Measurements from ENCODE around the gene SLC26A5.
"Not testable (repeated sequence)": the region's sequence is repeated elsewhere in the genome, so short reads cannot be mapped to it uniquely, and the experiment has no call there.

Gene SLC26A5, protein sequence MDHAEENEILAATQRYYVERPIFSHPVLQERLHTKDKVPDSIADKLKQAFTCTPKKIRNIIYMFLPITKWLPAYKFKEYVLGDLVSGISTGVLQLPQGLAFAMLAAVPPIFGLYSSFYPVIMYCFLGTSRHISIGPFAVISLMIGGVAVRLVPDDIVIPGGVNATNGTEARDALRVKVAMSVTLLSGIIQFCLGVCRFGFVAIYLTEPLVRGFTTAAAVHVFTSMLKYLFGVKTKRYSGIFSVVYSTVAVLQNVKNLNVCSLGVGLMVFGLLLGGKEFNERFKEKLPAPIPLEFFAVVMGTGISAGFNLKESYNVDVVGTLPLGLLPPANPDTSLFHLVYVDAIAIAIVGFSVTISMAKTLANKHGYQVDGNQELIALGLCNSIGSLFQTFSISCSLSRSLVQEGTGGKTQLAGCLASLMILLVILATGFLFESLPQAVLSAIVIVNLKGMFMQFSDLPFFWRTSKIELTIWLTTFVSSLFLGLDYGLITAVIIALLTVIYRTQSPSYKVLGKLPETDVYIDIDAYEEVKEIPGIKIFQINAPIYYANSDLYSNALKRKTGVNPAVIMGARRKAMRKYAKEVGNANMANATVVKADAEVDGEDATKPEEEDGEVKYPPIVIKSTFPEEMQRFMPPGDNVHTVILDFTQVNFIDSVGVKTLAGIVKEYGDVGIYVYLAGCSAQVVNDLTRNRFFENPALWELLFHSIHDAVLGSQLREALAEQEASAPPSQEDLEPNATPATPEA

DNA sequence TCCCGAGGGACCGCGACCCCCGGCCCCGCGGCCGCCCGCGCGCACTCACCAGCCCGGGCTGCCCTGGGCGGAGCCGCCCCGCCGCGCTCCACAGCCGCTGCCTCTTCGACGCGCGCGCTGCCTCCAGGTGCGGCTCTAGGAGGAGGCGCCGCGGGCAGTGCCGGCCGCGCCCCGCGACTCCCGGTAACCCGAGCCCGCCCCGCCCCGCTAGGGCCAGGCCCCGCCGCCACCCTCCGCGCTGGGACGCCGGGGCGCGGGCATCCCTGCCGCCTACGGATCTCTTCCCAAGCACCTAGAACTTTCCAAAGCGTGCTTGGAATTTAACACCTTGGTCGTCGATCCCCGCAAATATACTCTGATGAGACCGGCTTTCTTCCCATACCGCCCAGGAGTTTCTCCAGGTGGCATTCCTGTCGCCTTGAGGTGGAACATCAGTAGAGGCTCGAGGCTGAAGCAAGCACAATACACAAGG, at the start of gene SLC26A5:
Gene SLC26A5, minus strand, starts transcription at position 159 of the 472 bp plus-strand sequence. CDS start 24,693 bp downstream, outside the sequence.
- peaks cover 86% of the 10 kb centered on the region for H3K27me3 ChIP-seq
- no peak within 1 kb of the TSS for H3K27ac ChIP-seq
- peaks cover 4 to 10% of the 10 kb centered on the region in 2 experiments for H3K4me1 ChIP-seq (ENCODE audit: control insufficient read depth in 1 of 2, insufficient read depth in 1 of 2, low read depth in 1 of 2, low read length in 1 of 2)
- no peaks in the 10 kb centered on the region for H3K36me3 ChIP-seq
- H3K4me3 ChIP-seq (ENCODE audit: low read depth in 1 of 2, low read length in 1 of 2), result no peak within 1 kb of the TSS
- TF ChIP-seq, protein P1, sequence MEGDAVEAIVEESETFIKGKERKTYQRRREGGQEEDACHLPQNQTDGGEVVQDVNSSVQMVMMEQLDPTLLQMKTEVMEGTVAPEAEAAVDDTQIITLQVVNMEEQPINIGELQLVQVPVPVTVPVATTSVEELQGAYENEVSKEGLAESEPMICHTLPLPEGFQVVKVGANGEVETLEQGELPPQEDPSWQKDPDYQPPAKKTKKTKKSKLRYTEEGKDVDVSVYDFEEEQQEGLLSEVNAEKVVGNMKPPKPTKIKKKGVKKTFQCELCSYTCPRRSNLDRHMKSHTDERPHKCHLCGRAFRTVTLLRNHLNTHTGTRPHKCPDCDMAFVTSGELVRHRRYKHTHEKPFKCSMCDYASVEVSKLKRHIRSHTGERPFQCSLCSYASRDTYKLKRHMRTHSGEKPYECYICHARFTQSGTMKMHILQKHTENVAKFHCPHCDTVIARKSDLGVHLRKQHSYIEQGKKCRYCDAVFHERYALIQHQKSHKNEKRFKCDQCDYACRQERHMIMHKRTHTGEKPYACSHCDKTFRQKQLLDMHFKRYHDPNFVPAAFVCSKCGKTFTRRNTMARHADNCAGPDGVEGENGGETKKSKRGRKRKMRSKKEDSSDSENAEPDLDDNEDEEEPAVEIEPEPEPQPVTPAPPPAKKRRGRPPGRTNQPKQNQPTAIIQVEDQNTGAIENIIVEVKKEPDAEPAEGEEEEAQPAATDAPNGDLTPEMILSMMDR (IDR thresholded peaks at IDR 0.05), result no peak
- H3K9me3 ChIP-seq, result no peaks in the 10 kb centered on the region

DNA sequence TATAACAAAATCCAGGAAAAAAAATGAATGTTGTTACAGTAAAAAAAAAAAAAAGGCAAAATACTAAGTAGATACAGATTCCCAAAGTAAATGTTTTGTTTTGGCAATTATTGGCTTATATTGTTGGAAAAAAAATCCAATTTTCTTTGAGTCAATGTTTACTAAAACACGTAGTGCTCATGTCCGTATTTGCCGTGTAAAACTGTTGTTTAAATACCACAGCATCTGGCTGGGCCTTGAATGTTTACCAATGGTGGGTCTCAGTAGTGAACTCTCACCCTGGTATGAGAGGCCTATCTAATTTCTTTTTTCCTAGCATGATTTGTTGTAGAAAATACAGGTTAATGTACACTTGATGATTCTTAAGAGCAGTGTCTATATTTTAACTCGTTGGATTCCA, 41.4 kb upstream of the SLC26A5 start:
- peaks cover 16% of the 10 kb centered on the region for H3K27me3 ChIP-seq
- TF ChIP-seq, protein P1 (IDR thresholded peaks at IDR 0.05), result no peak
- no peaks in the 10 kb centered on the region for H3K4me1 ChIP-seq (ENCODE audit: control insufficient read depth in 1 of 2, insufficient read depth in 1 of 2, low read depth in 1 of 2, low read length in 1 of 2)
- H3K27ac ChIP-seq, result no peak overlapping the region
- no peak overlapping the region for H3K4me3 ChIP-seq (ENCODE audit: low read depth in 1 of 2, low read length in 1 of 2)
- H3K36me3 ChIP-seq, result no peaks in the 10 kb centered on the region
- no peaks in the 10 kb centered on the region for H3K9me3 ChIP-seq

DNA sequence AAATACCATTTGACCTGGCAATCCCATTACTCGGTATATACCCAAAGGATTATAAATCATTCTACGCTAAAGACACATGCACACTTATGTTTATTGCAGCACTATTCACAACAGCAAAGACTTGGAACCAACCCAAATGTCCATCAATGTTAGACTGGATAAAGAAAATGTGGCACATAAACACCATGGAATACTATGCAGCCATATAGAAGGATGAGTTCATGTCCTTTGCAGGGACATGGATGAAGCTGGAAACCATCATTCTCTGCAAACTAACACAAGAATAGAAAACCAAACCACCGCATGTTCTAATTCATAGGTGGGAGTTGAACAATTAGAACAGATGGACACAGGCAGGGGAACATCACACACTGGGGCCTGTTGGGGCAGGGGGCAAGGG, 40.9 kb upstream of the SLC26A5 start:
- peaks cover 16% of the 10 kb centered on the region for H3K27me3 ChIP-seq
- H3K4me3 ChIP-seq (ENCODE audit: low read depth in 1 of 2, low read length in 1 of 2); H3K36me3 ChIP-seq; H3K4me1 ChIP-seq (ENCODE audit: control insufficient read depth in 1 of 2, insufficient read depth in 1 of 2, low read depth in 1 of 2, low read length in 1 of 2); H3K27ac ChIP-seq; H3K9me3 ChIP-seq: not testable (repeated sequence)

DNA sequence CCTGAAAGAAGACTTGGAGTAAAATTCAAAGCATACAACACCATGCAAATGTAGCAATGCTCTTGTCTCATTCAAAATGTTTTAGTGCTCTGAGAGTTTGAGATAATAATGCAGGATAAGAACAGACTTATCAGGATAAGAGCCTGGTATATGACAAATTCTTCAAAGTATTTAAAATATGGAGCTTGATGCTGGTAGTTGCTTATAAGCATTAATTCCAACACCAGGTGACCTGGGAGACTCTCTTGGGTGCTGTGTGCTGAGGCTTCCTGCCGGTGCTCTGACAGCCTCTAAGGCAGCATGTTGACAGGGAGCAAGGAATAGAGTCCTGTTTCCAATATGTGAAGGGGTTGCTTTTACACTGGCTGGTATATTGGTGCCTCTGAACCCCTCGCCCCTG, 34.8 kb upstream of the SLC26A5 start:
- TF ChIP-seq, protein P1 (IDR thresholded peaks at IDR 0.05), result no peak
- Histone ChIP-seq H3K36me3 (no peaks in the 10 kb centered on the region), H3K4me3 (ENCODE audit: low read depth in 1 of 2, low read length in 1 of 2) (no peak overlapping the region), H3K27ac (no peak overlapping the region), H3K9me3 (no peaks in the 10 kb centered on the region), H3K27me3 (peaks cover 33% of the 10 kb centered on the region), H3K4me1 (ENCODE audit: control insufficient read depth in 1 of 2, insufficient read depth in 1 of 2, low read depth in 1 of 2, low read length in 1 of 2) (no peaks in the 10 kb centered on the region)

DNA sequence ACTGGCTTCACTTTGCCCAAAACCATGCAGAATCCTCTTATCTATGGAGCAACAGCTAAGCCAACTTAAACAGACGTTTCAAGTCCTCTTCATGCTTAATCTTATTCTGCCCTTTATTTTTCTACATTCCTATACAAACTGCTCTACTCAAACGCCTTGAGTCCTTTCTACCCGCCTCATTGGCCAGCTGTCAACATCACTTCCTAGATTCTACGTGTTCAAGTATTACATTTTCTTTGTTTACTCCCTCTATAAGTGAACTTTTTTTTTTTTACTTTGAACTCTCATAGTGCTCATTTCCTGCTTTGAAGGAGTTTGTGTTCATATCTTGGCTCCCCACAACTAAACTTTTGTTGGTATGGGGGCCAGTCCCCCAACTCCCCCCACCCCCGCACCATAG, 28.9 kb upstream of the SLC26A5 start:
- no peak overlapping the region for H3K4me3 ChIP-seq (ENCODE audit: low read depth in 1 of 2, low read length in 1 of 2)
- H3K27ac ChIP-seq, result no peak overlapping the region
- H3K9me3 ChIP-seq, result no peaks in the 10 kb centered on the region
- H3K36me3 ChIP-seq, result no peaks in the 10 kb centered on the region
- TF ChIP-seq, protein P1 (IDR thresholded peaks at IDR 0.05), result no peak
- H3K27me3 ChIP-seq, result peaks cover 55% of the 10 kb centered on the region
- no peaks in the 10 kb centered on the region for H3K4me1 ChIP-seq (ENCODE audit: control insufficient read depth in 1 of 2, insufficient read depth in 1 of 2, low read depth in 1 of 2, low read length in 1 of 2)

Measured in neutrophil (primary cell).